Esophagus muscularis mucosa (tissue), 4 donors: ENCODE data around the gene ST7L. TPM values are rescaled to one million over a fixed set of nuclear protein-coding genes. Genes with fewer than 3 reads are reported as not detected.
A peak's percentile ranks its signal among the peaks of the same experiment; 100 is the strongest.

Experiments used
- DNase-seq: peaks from one replicate; pipeline ENCODE4 v3.0.0-alpha.2; 2017; ENCODE audit errors: extremely low spot score
- H3K27ac ChIP-seq, 4 donors: fragments of 200-600 bp; sonication (generic); replicated peaks in 1 of 4; 1 replicate in 3 of 4; 2 replicates in 1 of 4; pipeline ENCODE4 v1.5.1; 2016 to 2019; ENCODE audit warnings: mild to moderate bottlenecking in 1 of 4
- H3K27me3 ChIP-seq, 4 donors: fragments of 200-600 bp; sonication (generic); one replicate each; pipeline versions ENCODE4 v1.5.1 to v1.6.0; 2016 to 2019
- H3K36me3 ChIP-seq, 4 donors: fragments of 200-600 bp; sonication (generic); one replicate each; pipeline ENCODE4 v1.5.1; 2016 to 2019
- H3K4me1 ChIP-seq, 4 donors: fragments of 200-600 bp; sonication (generic); one replicate each; pipeline ENCODE4 v1.5.1; 2016 to 2019
- H3K4me3 ChIP-seq, 4 donors: fragments of 200-600 bp; sonication (generic); 1 replicate in 2 of 4; 2 replicates in 2 of 4; pipeline ENCODE4 v1.5.1; 2016 to 2019; ENCODE audit warnings: mild to moderate bottlenecking in 4 of 4, moderate library complexity in 1 of 4
- H3K9me3 ChIP-seq, 4 donors: fragments of 200-600 bp; sonication (generic); 1 replicate in 3 of 4; 2 replicates in 1 of 4; pipeline ENCODE4 v1.5.1; 2016 to 2019
- EP300 ChIP-seq: sonication (generic); formaldehyde crosslinking; IDR thresholded peaks from one replicate; pipeline ENCODE4 v1.6.1; 2017; ENCODE audit warnings: antibody characterized with exemption
- POLR2A ChIP-seq: fragments of 450-650 bp; IDR thresholded peaks from one replicate; pipeline ENCODE4 v1.6.1; 2017; ENCODE audit warnings: antibody characterized with exemption, moderate library complexity, mild to moderate bottlenecking, low read depth
- POLR2AphosphoS5 ChIP-seq, 2 donors: sonication (generic); formaldehyde crosslinking; IDR thresholded peaks; one replicate each; pipeline ENCODE4 v1.6.1; 2017; ENCODE audit warnings: antibody characterized with exemption in 2 of 2
- WGBS: methylation state at CpG from one replicate; pipeline ENCODE4 v1.1.5; 2018; 5-methylcytosine and 5-hydroxymethylcytosine counted together
- intact Hi-C: fragments of 100-400 bp; cut with DNase I; formaldehyde crosslinking; loops from one replicate; pipeline ENCODE4 v1.15.1; 2023
- total RNA-seq, 4 donors: library from RNA; depleted of rRNA; stranded (reverse); fragments of >200 nt; gene quantifications; one replicate each; pipeline versions ENCODE4 v1.1.0 to v1.2.1, GENCODE V29; 2016
- TF ChIP-seq, protein P1 (sequence below), 3 experiments: fragments of 200-600 bp in 2 of 3; fragments of 450-650 bp in 1 of 3; sonication (generic) in 2 of 3; IDR thresholded peaks; one replicate each; pipeline ENCODE4 v1.5.1; 2017 to 2019; ENCODE audit warnings: antibody characterized with exemption in 3 of 3, mild to moderate bottlenecking in 2 of 3, moderate library complexity in 1 of 3

Gene ST7L
- total RNA-seq, 4 donors from 2014 or later = 12.9 to 23.0 (median 21.0) TPM

DNA sequence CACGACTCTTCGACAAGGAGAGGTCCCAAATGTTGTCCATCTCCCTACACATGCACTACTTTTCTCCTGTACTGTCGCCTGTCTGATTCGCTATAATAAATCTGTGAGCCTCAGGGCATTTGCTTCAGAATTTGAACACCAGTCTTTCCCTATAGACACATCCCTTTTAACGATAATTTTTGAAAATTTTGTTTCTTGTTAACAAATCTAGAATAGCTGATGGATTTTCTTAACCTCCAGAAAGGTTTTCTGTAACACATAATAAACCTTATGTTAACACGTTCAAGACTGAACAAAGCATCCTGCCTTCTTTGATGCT, 1.4 kb upstream of the ST7L start:
- TF ChIP-seq, protein P1, sequence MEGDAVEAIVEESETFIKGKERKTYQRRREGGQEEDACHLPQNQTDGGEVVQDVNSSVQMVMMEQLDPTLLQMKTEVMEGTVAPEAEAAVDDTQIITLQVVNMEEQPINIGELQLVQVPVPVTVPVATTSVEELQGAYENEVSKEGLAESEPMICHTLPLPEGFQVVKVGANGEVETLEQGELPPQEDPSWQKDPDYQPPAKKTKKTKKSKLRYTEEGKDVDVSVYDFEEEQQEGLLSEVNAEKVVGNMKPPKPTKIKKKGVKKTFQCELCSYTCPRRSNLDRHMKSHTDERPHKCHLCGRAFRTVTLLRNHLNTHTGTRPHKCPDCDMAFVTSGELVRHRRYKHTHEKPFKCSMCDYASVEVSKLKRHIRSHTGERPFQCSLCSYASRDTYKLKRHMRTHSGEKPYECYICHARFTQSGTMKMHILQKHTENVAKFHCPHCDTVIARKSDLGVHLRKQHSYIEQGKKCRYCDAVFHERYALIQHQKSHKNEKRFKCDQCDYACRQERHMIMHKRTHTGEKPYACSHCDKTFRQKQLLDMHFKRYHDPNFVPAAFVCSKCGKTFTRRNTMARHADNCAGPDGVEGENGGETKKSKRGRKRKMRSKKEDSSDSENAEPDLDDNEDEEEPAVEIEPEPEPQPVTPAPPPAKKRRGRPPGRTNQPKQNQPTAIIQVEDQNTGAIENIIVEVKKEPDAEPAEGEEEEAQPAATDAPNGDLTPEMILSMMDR (IDR thresholded peaks at IDR 0.05) = no peak
- TF ChIP-seq EP300 (no peak), POLR2A (no peak), POLR2AphosphoS5 (IDR thresholded peaks at IDR 0.05) (no peak)
- Histone ChIP-seq H3K27ac (peak overlapping the region; percentile 88 to 97 (median 94)), H3K4me1 (peaks cover 47 to 63% (median 60%) of the 10 kb centered on the region in 4 donors), H3K4me3 (peak overlapping the region; percentile 74 to 95 (median 79)), H3K27me3 (no peaks in the 10 kb centered on the region), H3K36me3 (peaks cover 4 to 13% (median 8%) of the 10 kb centered on the region in 4 donors), H3K9me3 (no peaks in the 10 kb centered on the region)
- intact Hi-C loops = loop anchor here (10.0 kb wide), 1 partner anchor 226 kb away; the partner anchor contains the start of gene CTTNBP2NL
- no peak for DNase-seq
- WGBS = 1% methylated on average over 6 of the region's 6 CpGs

DNA sequence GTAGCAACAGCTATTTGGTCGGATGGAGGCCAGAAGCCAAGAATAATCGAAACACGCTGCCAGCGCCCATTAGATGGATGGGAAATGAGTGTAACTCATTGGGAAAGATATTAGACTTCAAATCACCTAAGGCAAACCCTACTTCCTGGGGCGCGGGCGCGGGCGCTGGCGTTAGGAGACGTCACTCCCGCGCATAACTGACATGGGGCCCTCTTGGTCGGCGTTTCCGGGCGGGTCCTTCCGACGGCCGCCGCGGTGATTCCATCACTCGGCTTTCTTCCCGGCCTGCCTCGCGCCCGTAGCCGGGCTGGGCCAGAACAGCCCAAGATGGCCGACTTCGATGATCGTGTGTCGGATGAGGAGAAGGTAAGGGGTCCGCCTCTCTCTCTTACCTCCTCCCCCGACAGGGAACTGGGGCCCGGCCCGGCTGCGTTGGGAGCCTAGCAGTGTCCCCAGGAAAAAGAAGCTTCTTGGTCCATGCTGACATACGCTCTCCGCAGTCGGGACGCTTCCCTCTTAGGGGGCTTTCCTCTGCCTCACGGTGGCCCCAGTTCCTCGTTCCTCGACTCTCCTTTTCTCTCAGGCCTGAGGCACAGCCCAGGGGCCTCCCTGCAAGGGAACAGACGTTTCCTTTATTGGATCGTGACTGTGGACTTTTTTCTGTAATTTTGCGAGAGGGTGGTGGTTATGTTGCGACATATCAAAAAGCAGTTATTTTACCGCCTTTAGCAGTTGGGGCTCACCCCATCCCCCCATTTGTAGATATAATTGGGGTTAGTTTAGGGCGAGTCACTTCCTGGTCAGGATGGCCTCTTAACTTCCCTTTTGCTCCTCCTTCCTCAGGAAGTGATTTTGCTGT, 806 bp upstream of the ST7L start, which contains the start of gene CAPZA1:
CAPZA1 (plus strand) TSS at position 315 of the 859 bp plus-strand sequence; CDS start at position 328, 13 bp downstream.
- H3K4me1 ChIP-seq = peaks cover 41 to 57% (median 54%) of the 10 kb centered on the region in 4 donors
- intact Hi-C loops = loop anchor here (2.0 to 10.0 kb wide), 2 partner anchors 87 to 225 kb away; partner anchors contain the start of genes CTTNBP2NL and RHOC
- no peaks in the 10 kb centered on the region for H3K27me3 ChIP-seq
- no peaks in the 10 kb centered on the region for H3K9me3 ChIP-seq
- H3K27ac ChIP-seq = peak within 1 kb of the TSS; percentile 88 to 97 (median 94)
- peaks cover 5 to 18% (median 13%) of the 10 kb centered on the region in 4 donors for H3K36me3 ChIP-seq
- TF ChIP-seq POLR2A = peak; percentile 86
- TF ChIP-seq EP300 = no peak
- peak; percentile 96 to 97 for TF ChIP-seq POLR2AphosphoS5 (IDR thresholded peaks at IDR 0.05)
- DNase-seq = peak; percentile 96
- WGBS = under 1% methylated on average over 50 of the region's 50 CpGs
- H3K4me3 ChIP-seq = peak within 1 kb of the TSS; percentile 74 to 95 (median 79)

DNA sequence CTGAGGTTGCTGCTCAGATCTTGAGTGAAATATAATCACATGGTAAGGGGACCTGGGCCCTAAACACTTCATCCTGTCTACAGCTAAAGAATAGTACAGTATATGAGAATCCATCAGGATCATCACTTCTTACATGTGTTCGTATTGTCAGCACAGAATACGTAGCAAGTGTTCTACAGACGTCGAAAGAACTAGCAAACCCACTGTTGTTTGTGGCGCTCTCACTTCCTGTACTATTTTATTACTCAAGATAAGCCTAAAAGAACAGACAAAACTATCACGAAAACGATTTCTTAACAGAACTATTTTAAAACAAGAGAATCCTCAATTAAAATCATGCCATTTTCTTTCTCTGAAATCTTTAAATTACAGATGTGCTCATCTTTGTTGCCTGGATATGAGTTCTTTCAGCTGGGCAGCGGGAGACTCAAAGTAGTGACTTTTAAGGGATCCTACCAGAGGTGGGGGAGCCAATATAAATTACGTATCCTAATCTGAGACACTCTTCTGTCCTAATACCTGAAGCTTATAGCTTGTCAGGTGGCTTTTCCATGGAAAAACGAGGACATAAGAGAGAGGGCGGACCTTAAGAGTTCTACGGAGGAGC, 724 bp downstream of the ST7L start:
- Histone ChIP-seq H3K36me3 (peaks cover 5 to 31% (median 19%) of the 10 kb centered on the region in 4 donors), H3K4me3 (peak overlapping the region; percentile 74 to 95 (median 79)), H3K27me3 (no peaks in the 10 kb centered on the region), H3K27ac (peak overlapping the region; percentile 88 to 97 (median 94)), H3K4me1 (peaks cover 36 to 52% (median 46%) of the 10 kb centered on the region in 4 donors), H3K9me3 (no peaks in the 10 kb centered on the region)
- no peak for DNase-seq
- 1% methylated on average over 11 of the region's 12 CpGs for WGBS
- TF ChIP-seq, protein P1 (IDR thresholded peaks at IDR 0.05) = no peak
- no peak for TF ChIP-seq POLR2AphosphoS5 (IDR thresholded peaks at IDR 0.05)
- no peak for TF ChIP-seq POLR2A
- no peak for TF ChIP-seq EP300
- intact Hi-C loops = loop anchor here (2.0 kb wide), 1 partner anchor 89 kb away; the partner anchor contains the start of gene RHOC

DNA sequence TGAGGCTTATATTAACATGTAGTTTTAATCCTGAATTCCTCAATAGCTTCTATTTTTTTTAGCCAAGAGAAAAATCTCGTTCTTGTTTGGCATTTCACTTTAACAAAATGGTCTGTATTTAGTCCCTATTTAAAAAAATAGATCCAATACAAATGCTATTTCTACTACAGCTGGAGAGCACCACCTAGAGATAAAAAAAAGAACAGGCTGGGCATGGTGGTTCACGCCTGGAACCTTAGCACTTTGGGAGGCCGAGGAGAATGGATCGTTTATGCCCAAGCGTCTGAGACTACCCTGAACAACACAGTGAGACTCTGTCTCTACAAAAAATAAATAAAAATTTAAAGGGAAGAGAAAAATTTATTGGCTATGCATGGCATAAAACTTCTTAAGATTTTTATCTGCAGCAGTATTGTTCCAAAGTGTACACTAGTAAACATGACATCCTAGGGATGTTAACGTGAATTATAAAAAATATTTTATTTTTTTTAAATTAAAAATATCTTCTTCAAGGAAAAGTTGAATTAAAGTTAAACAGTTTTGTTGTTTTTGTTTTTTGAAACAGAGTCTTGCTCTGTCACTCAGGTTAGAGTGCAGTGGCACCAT, 4.4 kb downstream of the ST7L start:
- Histone ChIP-seq H3K4me3 (no peak overlapping the region), H3K36me3 (peaks cover 21 to 67% (median 50%) of the 10 kb centered on the region in 4 donors), H3K27me3 (no peaks in the 10 kb centered on the region), H3K27ac (no peak overlapping the region), H3K9me3 (no peaks in the 10 kb centered on the region), H3K4me1 (peaks cover 10 to 22% (median 15%) of the 10 kb centered on the region in 4 donors)
- no peak for DNase-seq
- intact Hi-C loops = no loop called here
- TF ChIP-seq, protein P1 (IDR thresholded peaks at IDR 0.05) = peak in 2 of 3 experiments; percentile 34 to 37
- TF ChIP-seq POLR2AphosphoS5 (IDR thresholded peaks at IDR 0.05) (no peak), EP300 (no peak)
- 67% methylated on average over 6 of the region's 6 CpGs for WGBS
